HG02943 (cell line): Measurements from ENCODE around the gene RNF175.

Source experiments
- ATAC-seq: cut with Tn5 transposase; IDR thresholded peaks from one replicate; pipeline ENCODE4 v1.9.1; 2021; ENCODE audit warnings: mild to moderate bottlenecking, low read depth, moderate library complexity; ENCODE audit not compliant: unreplicated experiment

Gene RNF175

GRCh38 chr4:153750197-153750817 lies 9.5 kb downstream of the RNF175 start:
- ATAC-seq, result no peak

GRCh38 chr4:153748378-153748777 lies 11.4 kb downstream of the RNF175 start:
- no peak for ATAC-seq

GRCh38 chr4:153747406-153747955 lies 12.3 kb downstream of the RNF175 start:
- no peak for ATAC-seq

GRCh38 chr4:153745651-153746050 lies 14.2 kb downstream of the RNF175 start:
- ATAC-seq, result no peak

GRCh38 chr4:153741541-153741940 lies 18.3 kb downstream of the RNF175 start:
- no peak for ATAC-seq

GRCh38 chr4:153735906-153736461 lies 23.8 kb downstream of the RNF175 start:
- ATAC-seq, result no peak

GRCh38 chr4:153733751-153734448 lies 25.9 kb downstream of the RNF175 start:
- no peak for ATAC-seq

- ATAC-seq, result no peak
Measured at GRCh38 chr4:153731239-153731638, 28.6 kb downstream of the RNF175 start.

- no peak for ATAC-seq
Measured at GRCh38 chr4:153729895-153730294, 29.9 kb downstream of the RNF175 start.

GRCh38 chr4:153728660-153729059 lies 31.2 kb downstream of the RNF175 start:
- ATAC-seq, result no peak

- ATAC-seq, result no peak
Measured at GRCh38 chr4:153728151-153728550, 31.7 kb downstream of the RNF175 start.

GRCh38 chr4:153725831-153726154 lies 34.0 kb downstream of the RNF175 start:
- no peak for ATAC-seq

GRCh38 chr4:153725136-153725830 lies 34.5 kb downstream of the RNF175 start:
- no peak for ATAC-seq

- ATAC-seq, result no peak
Measured at GRCh38 chr4:153724606-153725005, 35.2 kb downstream of the RNF175 start.

- no peak for ATAC-seq
Measured at GRCh38 chr4:153722036-153722435, 37.8 kb downstream of the RNF175 start.

GRCh38 chr4:153713866-153714646 lies 45.8 kb downstream of the RNF175 start:
- no peak for ATAC-seq

GRCh38 chr4:153710681-153711080 lies 49.1 kb downstream of the RNF175 start:
- ATAC-seq, result no peak

GRCh38 chr4:153706519-153706918 lies 53.3 kb downstream of the RNF175 start:
- ATAC-seq, result no peak

GRCh38 chr4:153705743-153706468 lies 53.9 kb downstream of the RNF175 start:
- peak; percentile 73 for ATAC-seq

- ATAC-seq, result no peak
Measured at GRCh38 chr4:153704522-153704921, 55.3 kb downstream of the RNF175 start.
